Mononuclear cell (primary cell): ENCODE results near the gene FOXP3. TPM values are rescaled to one million over a fixed set of nuclear protein-coding genes. Genes with fewer than 3 reads are reported as not detected.

Source experiments
- H3K27me3 ChIP-seq: 2 replicates; pipeline ENCODE4 v1.6.0; 2011; ENCODE audit warnings: low read length, control low read depth; ENCODE audit not compliant: insufficient read depth
- H3K4me1 ChIP-seq: 2 replicates; pipeline ENCODE4 v1.5.1; 2011; ENCODE audit warnings: mild to moderate bottlenecking, low read length, control low read depth; ENCODE audit not compliant: insufficient read depth
- H3K4me3 ChIP-seq: 2 replicates; pipeline ENCODE4 v1.5.1; 2011; ENCODE audit warnings: mild to moderate bottlenecking, low read length, moderate library complexity
- H3K9me3 ChIP-seq: 2 replicates; pipeline ENCODE4 v1.5.1; 2011; ENCODE audit warnings: low read depth, mild to moderate bottlenecking, control low read depth, low read length
- total RNA-seq: library from RNA; depleted of rRNA; stranded (reverse); fragments of >200 nt; gene quantifications from one replicate; pipeline ENCODE4 v1.2.3, GENCODE V29; 2012

Gene FOXP3
- total RNA-seq, 1 donor: 0.94 TPM

- Histone ChIP-seq H3K4me3 (no peak overlapping the region), H3K9me3 (no peaks in the 10 kb centered on the region), H3K4me1 (no peaks in the 10 kb centered on the region), H3K27me3 (no peaks in the 10 kb centered on the region)
Measured at GRCh38 chrX:49286136-49286535, 21.6 kb upstream of the FOXP3 start.

GRCh38 chrX:49284212-49284611 lies 19.7 kb upstream of the FOXP3 start:
- no peaks in the 10 kb centered on the region for H3K27me3 ChIP-seq
- no peak overlapping the region for H3K4me3 ChIP-seq

GRCh38 chrX:49282647-49283011 lies 18.1 kb upstream of the FOXP3 start:
- no peaks in the 10 kb centered on the region for H3K4me1 ChIP-seq
- no peaks in the 10 kb centered on the region for H3K27me3 ChIP-seq
- no peaks in the 10 kb centered on the region for H3K9me3 ChIP-seq
- H3K4me3 ChIP-seq: no peak overlapping the region

More at GRCh38 chrX:49284212-49284611, 19.7 kb upstream of the FOXP3 start:
- no peaks in the 10 kb centered on the region for H3K4me1 ChIP-seq
- no peaks in the 10 kb centered on the region for H3K9me3 ChIP-seq

- H3K4me3 ChIP-seq: no peak overlapping the region
- no peaks in the 10 kb centered on the region for H3K9me3 ChIP-seq
- no peaks in the 10 kb centered on the region for H3K27me3 ChIP-seq
- H3K4me1 ChIP-seq: peaks cover 31% of the 10 kb centered on the region
Measured at GRCh38 chrX:49278081-49278480, 13.6 kb upstream of the FOXP3 start.

- Histone ChIP-seq H3K9me3 (no peaks in the 10 kb centered on the region), H3K4me1 (peaks cover 34% of the 10 kb centered on the region), H3K27me3 (no peaks in the 10 kb centered on the region), H3K4me3 (no peak overlapping the region)
Measured at GRCh38 chrX:49277535-49277830, 13.0 kb upstream of the FOXP3 start.

- Histone ChIP-seq H3K4me1 (peaks cover 40% of the 10 kb centered on the region), H3K4me3 (no peak overlapping the region), H3K9me3 (no peaks in the 10 kb centered on the region), H3K27me3 (no peaks in the 10 kb centered on the region)
Measured at GRCh38 chrX:49276671-49277534, 12.4 kb upstream of the FOXP3 start.

GRCh38 chrX:49276207-49276606 lies 11.7 kb upstream of the FOXP3 start:
- Histone ChIP-seq H3K4me1 (peaks cover 47% of the 10 kb centered on the region), H3K27me3 (no peaks in the 10 kb centered on the region), H3K9me3 (no peaks in the 10 kb centered on the region), H3K4me3 (no peak overlapping the region)

GRCh38 chrX:49273181-49273727 lies 8.7 kb upstream of the FOXP3 start:
- Histone ChIP-seq H3K9me3 (no peaks in the 10 kb centered on the region), H3K4me1 (peaks cover 61% of the 10 kb centered on the region), H3K27me3 (no peaks in the 10 kb centered on the region), H3K4me3 (no peak overlapping the region)

GRCh38 chrX:49272421-49272820 lies 7.9 kb upstream of the FOXP3 start:
- peaks cover 61% of the 10 kb centered on the region for H3K4me1 ChIP-seq

GRCh38 chrX:49271341-49271740 lies 6.8 kb upstream of the FOXP3 start:
- no peaks in the 10 kb centered on the region for H3K9me3 ChIP-seq
- H3K4me3 ChIP-seq: no peak overlapping the region
- peaks cover 56% of the 10 kb centered on the region for H3K4me1 ChIP-seq
- no peaks in the 10 kb centered on the region for H3K27me3 ChIP-seq

More at GRCh38 chrX:49272421-49272820, 7.9 kb upstream of the FOXP3 start:
- H3K4me3 ChIP-seq: no peak overlapping the region
- H3K9me3 ChIP-seq: no peaks in the 10 kb centered on the region
- no peaks in the 10 kb centered on the region for H3K27me3 ChIP-seq

- peaks cover 50% of the 10 kb centered on the region for H3K4me1 ChIP-seq
- H3K27me3 ChIP-seq: no peaks in the 10 kb centered on the region
- no peaks in the 10 kb centered on the region for H3K9me3 ChIP-seq
- H3K4me3 ChIP-seq: peak overlapping the region; percentile 54
Measured at GRCh38 chrX:49270249-49270921, 5.9 kb upstream of the FOXP3 start.

GRCh38 chrX:49269767-49270248 lies 5.3 kb upstream of the FOXP3 start, which contains the start of gene PPP1R3F:
PPP1R3F (plus strand) TSS chrX:49269793; CDS start chrX:49269870, 77 bp downstream.
- Histone ChIP-seq H3K27me3 (no peaks in the 10 kb centered on the region), H3K4me1 (peaks cover 45% of the 10 kb centered on the region), H3K9me3 (no peaks in the 10 kb centered on the region), H3K4me3 (peak within 1 kb of the TSS; percentile 54)

- no peaks in the 10 kb centered on the region for H3K9me3 ChIP-seq
- peaks cover 39% of the 10 kb centered on the region for H3K4me1 ChIP-seq
- H3K27me3 ChIP-seq: no peaks in the 10 kb centered on the region
- peak overlapping the region; percentile 54 for H3K4me3 ChIP-seq
Measured at GRCh38 chrX:49269010-49269766, 4.7 kb upstream of the FOXP3 start.

GRCh38 chrX:49268702-49269009 lies 4.1 kb upstream of the FOXP3 start:
- H3K4me1 ChIP-seq: peaks cover 33% of the 10 kb centered on the region
- H3K27me3 ChIP-seq: no peaks in the 10 kb centered on the region
- H3K4me3 ChIP-seq: peak overlapping the region; percentile 54
- no peaks in the 10 kb centered on the region for H3K9me3 ChIP-seq
